A549 (cell line): Measurements from ENCODE around the gene CLEC4C. TPM values are rescaled to one million over a fixed set of nuclear protein-coding genes. Genes with fewer than 3 reads are reported as not detected.

Experiments
- ATAC-seq, 2 experiments: fragments of 200-7000 bp in 1 of 2; fragments of >200 bp in 1 of 2; cut with Nextera tagmentation in 1 of 2; cut with Tn5 transposase in 1 of 2; 3 replicates each; pipeline versions ENCODE4 v1.8.0 to v1.9.1; 2018 to 2020; ENCODE audit warnings: mild to moderate bottlenecking in 1 of 2, moderate library complexity in 1 of 2
- CTCF ChIA-PET: fragments of 300-600 bp; sonication (Branson Sonifier 250); formaldehyde crosslinking; extraction: SDS; loops from one replicate; lab custom pipeline; 2021; ENCODE audit warnings: antibody characterized with exemption, inconsistent platforms; lab: Yijun Ruan, JAX
- POLR2A ChIA-PET: fragments of 350-600 bp; formaldehyde crosslinking; extraction: SDS; loops from one replicate; lab custom pipeline; 2021; ENCODE audit warnings: antibody characterized with exemption, inconsistent platforms; lab: Yijun Ruan, JAX
- DNase-seq, 2 experiments: peaks; one replicate each; pipeline versions ENCODE4 v3.0.0 to v3.0.0-alpha.2; 2011 to 2016; ENCODE audit warnings: low read depth in 1 of 2, low spot score in 1 of 2
- FAIRE-seq: peaks from 2 replicates; lab custom pipeline; 2011; peaks lifted over from hg19 to GRCh38; lab: Jason Lieb, UNC
- H3K27ac ChIP-seq, 2 experiments: fragments of >200 bp; sonication (Bioruptor Twin); formaldehyde crosslinking; 3 replicates each; pipeline ENCODE4 v1.5.1; 2016 to 2017
- H3K4me1 ChIP-seq: fragments of >200 bp; sonication (Bioruptor Twin); formaldehyde crosslinking; 3 replicates; pipeline ENCODE4 v1.6.1; 2016
- H3K4me2 ChIP-seq: fragments of >200 bp; sonication (Bioruptor Twin); formaldehyde crosslinking; 3 replicates; pipeline ENCODE4 v1.6.1; 2016
- H3K4me3 ChIP-seq: fragments of >200 bp; sonication (Bioruptor Twin); formaldehyde crosslinking; 3 replicates; pipeline ENCODE4 v1.5.1; 2016
- H3K9me3 ChIP-seq: fragments of >200 bp; sonication (Bioruptor Twin); formaldehyde crosslinking; 3 replicates; pipeline ENCODE4 v1.6.1; 2016
- CBX2 ChIP-seq: fragments of 200-600 bp; sonication (generic); IDR thresholded peaks from 2 replicates; pipeline ENCODE4 v1.6.1; 2016; ENCODE audit warnings: low read depth, mild to moderate bottlenecking, borderline replicate concordance
- CBX8 ChIP-seq: fragments of 200-600 bp; sonication (generic); IDR thresholded peaks from 2 replicates; pipeline ENCODE4 v1.6.1; 2016
- CEBPB ChIP-seq, 2 experiments: fragments of >200 bp in 1 of 2; sonication (Bioruptor Twin) in 1 of 2; formaldehyde crosslinking in 1 of 2; IDR thresholded peaks; 2 replicates each; pipeline ENCODE4 v1.6.1; 2012 to 2016
- CHD2 ChIP-seq: fragments of 150-350 bp; IDR thresholded peaks from 2 replicates; pipeline ENCODE4 v1.6.1; 2014; ENCODE audit warnings: low read length; ENCODE audit not compliant: partially characterized antibody
- CTCF ChIP-seq: fragments of >200 bp; sonication (Bioruptor Twin); formaldehyde crosslinking; IDR thresholded peaks from 3 replicates; pipeline ENCODE4 v1.5.1; 2016
- EHF ChIP-seq: fragments of 250-450 bp; sonication (Bioruptor Pico); IDR thresholded peaks from 2 replicates; pipeline ENCODE4 v1.5.0; 2020; ENCODE audit warnings: mild to moderate bottlenecking
- ESRRA ChIP-seq: fragments of 150-350 bp; IDR thresholded peaks from 2 replicates; pipeline ENCODE4 v1.6.1; 2014; ENCODE audit warnings: mild to moderate bottlenecking, low read length, borderline replicate concordance
- FOSB ChIP-seq: fragments of 250-450 bp; sonication (Bioruptor Pico); IDR thresholded peaks from 2 replicates; pipeline ENCODE4 v1.5.0; 2020; ENCODE audit warnings: mild to moderate bottlenecking, moderate library complexity
- HEYL ChIP-seq: fragments of 250-450 bp; sonication (Bioruptor Pico); IDR thresholded peaks from 2 replicates; pipeline ENCODE4 v1.8.0; 2021; ENCODE audit warnings: mild to moderate bottlenecking, moderate library complexity
- HOXB5 ChIP-seq: fragments of 250-450 bp; sonication (Bioruptor Pico); IDR thresholded peaks from 2 replicates; pipeline ENCODE4 v1.5.0; 2020; ENCODE audit warnings: mild to moderate bottlenecking, moderate library complexity
- JUN ChIP-seq, 2 experiments: fragments of >200 bp; sonication (Bioruptor Twin); formaldehyde crosslinking; IDR thresholded peaks; 2 replicates in 1 of 2; 3 replicates in 1 of 2; pipeline ENCODE4 v1.6.1; 2016 to 2017
- MAFK ChIP-seq: fragments of 450-650 bp; IDR thresholded peaks from 2 replicates; pipeline ENCODE4 v1.6.1; 2014; ENCODE audit not compliant: partially characterized antibody
- MAZ ChIP-seq: fragments of 150-350 bp; IDR thresholded peaks from 2 replicates; pipeline ENCODE4 v1.6.1; 2014; ENCODE audit warnings: antibody characterized with exemption, low read depth, low read length, borderline replicate concordance
- MYC ChIP-seq: IDR thresholded peaks from 2 replicates; pipeline ENCODE4 v1.6.1; 2012; ENCODE audit warnings: mild to moderate bottlenecking, inconsistent platforms, low read length, improper control_type of control experiment, borderline replicate concordance
- NFE2L2 ChIP-seq: fragments of 150-350 bp; conservative IDR thresholded peaks from 2 replicates; pipeline ENCODE4 v1.6.1; 2014; ENCODE audit warnings: low read length
- NR3C1 ChIP-seq: fragments of >200 bp; sonication (Bioruptor Twin); formaldehyde crosslinking; IDR thresholded peaks from 3 replicates; pipeline ENCODE4 v1.6.1; 2017
- PBX3 ChIP-seq: IDR thresholded peaks from 2 replicates; pipeline ENCODE4 v1.6.1; 2012
- PHF8 ChIP-seq: fragments of 200-600 bp; sonication (generic); IDR thresholded peaks from 2 replicates; pipeline ENCODE4 v1.6.1; 2016; ENCODE audit warnings: low read depth, mild to moderate bottlenecking, antibody characterized with exemption, moderate library complexity, borderline replicate concordance
- RAD21 ChIP-seq, 2 experiments: fragments of >200 bp in 1 of 2; sonication (Bioruptor Twin) in 1 of 2; formaldehyde crosslinking in 1 of 2; IDR thresholded peaks in 1 of 2; conservative IDR thresholded peaks in 1 of 2; 2 replicates in 1 of 2; 3 replicates in 1 of 2; pipeline ENCODE4 v1.6.1; 2012 to 2018; ENCODE audit warnings: inconsistent platforms in 1 of 2
- RFX5 ChIP-seq: fragments of 450-650 bp; IDR thresholded peaks from 2 replicates; pipeline ENCODE4 v1.7.1; 2014; ENCODE audit warnings: antibody characterized with exemption, mild to moderate bottlenecking, moderate library complexity
- RNF2 ChIP-seq: fragments of 200-600 bp; sonication (generic); IDR thresholded peaks from 2 replicates; pipeline ENCODE4 v1.6.1; 2016; ENCODE audit warnings: low read depth, mild to moderate bottlenecking, antibody characterized with exemption, moderate library complexity, borderline replicate concordance
- ZSCAN20 ChIP-seq: fragments of 250-450 bp; sonication (Bioruptor Pico); IDR thresholded peaks from 2 replicates; pipeline ENCODE4 v1.8.0; 2022; ENCODE audit warnings: mild to moderate bottlenecking, moderate library complexity
- WGBS: methylation state at CpG from one replicate; pipeline ENCODE4 v1.1.6; 2017; ENCODE audit errors: missing lambda C conversion rate; 5-methylcytosine and 5-hydroxymethylcytosine counted together
- polyA plus RNA-seq, 4 experiments: library from polyadenylated mRNA; depleted of rRNA in 3 of 4; stranded (reverse); fragments of >200 nt; fragmentation: RNase III in 1 of 4; extraction: RNeasy Plus Mini Kit Qiagen cat#74134 plus additional on column Dnase treatment in 1 of 4; gene quantifications; 2 replicates in 3 of 4; 3 replicates in 1 of 4; pipeline ENCODE4 v1.2.3, GENCODE V29; 2011 to 2017
- TF ChIP-seq, protein P1 (sequence below): fragments of 250-450 bp; sonication (Bioruptor Pico); IDR thresholded peaks from 2 replicates; pipeline ENCODE4 v1.5.0; 2021; ENCODE audit warnings: mild to moderate bottlenecking, moderate library complexity, borderline replicate concordance
- TF ChIP-seq, protein P2 (sequence below): IDR thresholded peaks from 2 replicates; pipeline ENCODE4 v1.6.1; 2012

The CLEC4C gene
- polyA plus RNA-seq, 2 of the 4 experiments (the other 2 are of a cell fraction), result not detected

DNA sequence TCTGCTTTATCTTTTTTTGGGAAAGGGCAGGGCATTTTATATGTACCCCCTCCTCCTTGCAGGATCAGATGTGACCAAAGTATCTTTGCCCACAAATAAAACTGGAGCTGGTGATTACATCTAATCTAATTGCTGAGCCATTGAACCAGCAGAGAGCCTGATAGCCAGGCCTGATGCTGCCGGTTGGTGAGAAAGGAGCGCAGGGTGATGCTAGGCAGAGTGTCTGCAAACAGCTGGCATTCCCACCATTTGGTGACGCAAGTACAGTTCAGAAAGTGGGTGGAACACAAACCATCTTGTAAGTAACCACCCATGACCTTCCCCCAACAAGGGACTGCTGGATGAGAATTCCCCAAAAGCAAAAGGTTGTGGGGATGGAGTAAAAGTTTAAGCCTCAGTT, 23.2 kb downstream of the CLEC4C start:
- Histone ChIP-seq H3K4me3 (no peak overlapping the region), H3K4me2 (no peak overlapping the region), H3K4me1 (no peaks in the 10 kb centered on the region), H3K27ac (no peak overlapping the region), H3K9me3 (0 out of 3 replicates have a peak, but pooled peaks cover 3% of the 10 kb centered on the region)
- FAIRE-seq (no peak), DNase-seq (no peak), ATAC-seq (no peak)
- ChIA-PET CTCF (interaction anchor here (0.6 to 0.9 kb wide), 4 partner anchors 18 to 246 kb away, joined by 3 read pairs; no protein-coding TSS in a partner anchor), POLR2A (no interaction called here)
- WGBS, result 90% methylated on average over 3 of the region's 3 CpGs
- TF ChIP-seq RNF2 (no peak), RFX5 (no peak), CBX8 (no peak), CHD2 (no peak), CBX2 (no peak), JUN (IDR thresholded peaks at IDR 0.05) (no peak), MAFK (no peak), PHF8 (no peak), CEBPB (IDR thresholded peaks at IDR 0.05) (no peak), HEYL (no peak)
- TF ChIP-seq, protein P1, sequence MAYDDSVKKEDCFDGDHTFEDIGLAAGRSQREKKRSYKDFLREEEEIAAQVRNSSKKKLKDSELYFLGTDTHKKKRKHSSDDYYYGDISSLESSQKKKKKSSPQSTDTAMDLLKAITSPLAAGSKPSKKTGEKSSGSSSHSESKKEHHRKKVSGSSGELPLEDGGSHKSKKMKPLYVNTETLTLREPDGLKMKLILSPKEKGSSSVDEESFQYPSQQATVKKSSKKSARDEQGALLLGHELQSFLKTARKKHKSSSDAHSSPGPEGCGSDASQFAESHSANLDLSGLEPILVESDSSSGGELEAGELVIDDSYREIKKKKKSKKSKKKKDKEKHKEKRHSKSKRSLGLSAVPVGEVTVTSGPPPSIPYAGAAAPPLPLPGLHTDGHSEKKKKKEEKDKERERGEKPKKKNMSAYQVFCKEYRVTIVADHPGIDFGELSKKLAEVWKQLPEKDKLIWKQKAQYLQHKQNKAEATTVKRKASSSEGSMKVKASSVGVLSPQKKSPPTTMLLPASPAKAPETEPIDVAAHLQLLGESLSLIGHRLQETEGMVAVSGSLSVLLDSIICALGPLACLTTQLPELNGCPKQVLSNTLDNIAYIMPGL (CRISPR knock-in tag), result no peak

DNA sequence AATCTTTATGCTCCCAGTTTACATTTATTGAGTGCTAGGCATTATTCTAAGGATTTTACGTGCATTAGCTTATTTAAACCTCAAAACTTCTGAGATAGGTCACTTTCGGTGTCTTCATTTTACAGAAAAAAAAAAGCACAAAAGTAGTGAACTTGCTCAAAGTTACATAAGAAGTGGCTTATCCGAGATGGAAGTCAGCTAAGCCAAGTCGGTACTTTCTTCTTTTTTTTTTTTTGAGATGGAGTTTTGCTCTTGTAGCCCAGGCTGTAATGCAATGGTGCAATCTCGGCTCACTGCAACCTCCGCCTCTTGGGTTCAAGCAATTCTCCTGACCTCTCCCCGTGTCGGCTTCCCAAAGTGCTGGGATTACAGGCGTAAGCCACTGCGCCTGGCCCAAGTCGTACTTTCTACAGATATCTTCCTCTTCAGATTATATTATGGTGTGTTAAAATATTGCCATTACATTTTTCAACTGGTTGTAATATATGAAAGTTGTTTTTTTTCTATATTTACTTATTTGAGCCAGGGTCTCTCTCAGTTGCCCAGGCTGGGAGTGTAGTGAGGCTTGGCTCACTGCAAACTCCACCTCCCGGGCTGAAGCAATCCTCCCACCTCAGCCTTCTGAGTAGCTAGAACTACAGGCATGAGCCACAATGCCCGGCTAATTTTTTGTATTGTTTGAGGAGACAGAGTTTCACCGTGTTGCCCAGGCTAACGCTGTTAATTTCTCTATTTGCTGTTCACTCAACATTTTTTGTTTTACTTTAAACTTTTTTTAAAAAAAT, 27.0 kb downstream of the CLEC4C start:
- Histone ChIP-seq H3K4me3 (no peak overlapping the region), H3K4me2 (no peak overlapping the region), H3K4me1 (no peaks in the 10 kb centered on the region)
- no peak for ATAC-seq
- no peak for TF ChIP-seq HOXB5 (CRISPR knock-in tag)
- TF ChIP-seq FOSB (CRISPR knock-in tag), result no peak
- no peak for TF ChIP-seq MYC
- TF ChIP-seq NR3C1, result no peak
- TF ChIP-seq ZSCAN20 (CRISPR knock-in tag), result no peak
- TF ChIP-seq, protein P2, sequence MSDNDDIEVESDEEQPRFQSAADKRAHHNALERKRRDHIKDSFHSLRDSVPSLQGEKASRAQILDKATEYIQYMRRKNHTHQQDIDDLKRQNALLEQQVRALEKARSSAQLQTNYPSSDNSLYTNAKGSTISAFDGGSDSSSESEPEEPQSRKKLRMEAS, result no peak
- no peak for TF ChIP-seq NFE2L2
- no peak for TF ChIP-seq CTCF
- no peak for TF ChIP-seq MAZ
- TF ChIP-seq EHF (CRISPR knock-in tag), result no peak
- no peak for TF ChIP-seq RFX5
- TF ChIP-seq RAD21 (conservative IDR thresholded peaks at IDR 0.05 in 1 of 2, IDR thresholded peaks at IDR 0.05 in 1 of 2), result no peak
- no peak for TF ChIP-seq JUN (IDR thresholded peaks at IDR 0.05)
- TF ChIP-seq ESRRA, result no peak
- no peak for TF ChIP-seq PBX3
- TF ChIP-seq HEYL, result no peak
- no peak for TF ChIP-seq CEBPB (IDR thresholded peaks at IDR 0.05)
- TF ChIP-seq, all 56 proteins: peak for 0
- ChIA-PET CTCF (no interaction called here), POLR2A (no interaction called here)
- no peak for FAIRE-seq
- no peak overlapping the region for H3K27ac ChIP-seq
- H3K9me3 ChIP-seq, result no peaks in the 10 kb centered on the region
- 58% methylated on average over 15 of the region's 15 CpGs for WGBS
- no peak for DNase-seq
